GM12892 (cell line): ENCODE measurements around the gene PDRG1.

Experiments
- POLR2A ChIP-seq: IDR thresholded peaks from 2 replicates; pipeline ENCODE4 v1.6.1; 2011; ENCODE audit warnings: low read depth, low read length, control low read depth
- POLR2AphosphoS5 ChIP-seq: IDR thresholded peaks from 2 replicates; pipeline ENCODE4 v1.6.1; 2011; ENCODE audit warnings: low read depth, low read length, control low read depth
- TAF1 ChIP-seq: IDR thresholded peaks from 2 replicates; pipeline ENCODE4 v1.6.1; 2011; ENCODE audit warnings: low read depth, mild to moderate bottlenecking, control low read depth, low read length, borderline replicate concordance

GRCh38 chr20:31968291-31969126, 16.7 kb upstream of the PDRG1 start:
- no peak for TF ChIP-seq POLR2A
- no peak for TF ChIP-seq POLR2AphosphoS5
- TF ChIP-seq TAF1 = no peak
